Measurements from ENCODE around the gene GJA4.
"Not testable (repeated sequence)": the region's sequence is repeated elsewhere in the genome, so short reads cannot be mapped to it uniquely, and the experiment has no call there.

GJA4 gene

DNA sequence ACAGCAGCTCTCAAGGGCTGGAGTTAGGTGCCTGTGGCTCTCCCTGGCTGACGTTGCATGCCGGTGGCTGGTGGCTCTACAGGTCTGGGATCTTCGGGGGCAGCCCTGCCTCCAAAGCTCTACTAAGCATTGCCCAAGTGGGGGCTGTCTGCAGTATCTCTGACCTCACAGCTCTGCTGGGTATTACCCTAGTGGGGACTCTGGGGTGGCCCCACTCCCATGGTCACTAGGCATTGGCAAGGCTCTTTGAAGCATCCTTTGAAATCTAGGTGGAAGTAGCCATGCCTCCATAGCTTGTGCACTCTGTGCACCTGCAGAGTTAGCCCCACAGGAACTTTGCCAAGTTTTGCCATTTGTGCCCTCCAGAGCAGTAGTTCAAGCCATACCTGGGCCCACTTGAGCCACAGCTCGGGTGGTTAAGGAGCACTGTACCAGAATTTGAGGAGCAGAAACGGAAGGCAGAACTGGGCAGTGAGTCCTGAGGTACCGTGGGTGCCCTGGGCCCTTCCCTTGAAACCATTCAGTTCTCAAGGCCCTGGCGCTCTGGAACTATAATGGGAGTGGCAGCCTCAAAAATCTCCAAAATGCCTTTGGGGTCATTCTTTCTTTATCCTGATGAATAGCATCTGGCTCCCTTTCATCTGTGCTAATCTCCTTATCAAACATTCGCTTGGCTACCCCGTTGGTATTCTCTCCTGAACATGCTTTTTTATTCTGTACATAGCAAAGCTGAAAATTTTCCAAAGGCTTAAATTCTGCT is 15.4 kb downstream of the GJA4 start:
- H3K27me3 ChIP-seq (ENCODE audit: control insufficient read depth, insufficient read depth, low read length) = no peaks in the 10 kb centered on the region
- H3K27ac ChIP-seq (ENCODE audit: low read depth, low read length) = no peak overlapping the region
- H3K4me3 ChIP-seq (ENCODE audit: low read length) = no peak overlapping the region
- H3K9ac ChIP-seq (ENCODE audit: low read length) = no peak overlapping the region
- H3K4me1 ChIP-seq (ENCODE audit: control insufficient read depth, insufficient read depth, low read length) = no peaks in the 10 kb centered on the region
- no peaks in the 10 kb centered on the region for H3K36me3 ChIP-seq (ENCODE audit: control insufficient read depth, insufficient read depth, low read length)

DNA sequence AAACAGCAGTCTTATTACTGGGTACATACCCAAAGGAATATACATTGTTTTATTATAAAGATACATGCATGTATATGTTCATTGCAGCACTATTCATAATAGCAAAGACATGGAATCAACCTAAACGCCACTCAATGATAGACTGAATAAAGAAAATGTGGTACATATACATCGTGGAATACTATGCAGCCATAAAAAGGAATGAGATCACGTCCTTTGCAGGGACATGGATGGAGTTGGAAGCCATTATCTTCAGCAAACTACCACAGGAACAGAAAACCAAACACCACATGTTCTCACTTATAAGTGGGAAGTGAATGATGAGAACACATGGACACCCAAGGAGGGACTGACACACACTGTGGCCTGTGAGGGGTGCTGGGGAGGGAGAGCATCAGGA is 18.0 kb downstream of the GJA4 start:
- H3K9ac ChIP-seq (ENCODE audit: low read length); H3K27me3 ChIP-seq (ENCODE audit: control insufficient read depth, insufficient read depth, low read length); H3K4me1 ChIP-seq (ENCODE audit: control insufficient read depth, insufficient read depth, low read length); H3K27ac ChIP-seq (ENCODE audit: low read depth, low read length); H3K36me3 ChIP-seq (ENCODE audit: control insufficient read depth, insufficient read depth, low read length); H3K4me3 ChIP-seq (ENCODE audit: low read length): not testable (repeated sequence)

DNA sequence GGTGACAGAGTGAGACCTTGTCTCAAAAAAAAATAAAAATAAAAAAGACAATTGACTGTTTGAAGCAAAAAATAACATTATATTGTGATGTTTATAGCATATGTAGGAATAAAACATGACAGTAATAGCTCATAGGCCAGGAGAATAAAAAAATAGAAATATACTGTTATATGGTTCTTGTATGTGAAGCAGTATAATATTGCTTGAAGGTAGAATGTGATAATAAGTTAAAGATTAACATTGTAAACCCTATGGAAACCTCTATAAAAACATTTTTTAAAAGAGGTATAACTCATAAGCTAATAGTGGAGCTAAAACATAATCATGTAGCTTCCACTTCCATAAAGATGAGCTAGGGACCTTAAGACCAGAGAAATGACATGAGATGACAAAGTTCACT is 23.5 kb downstream of the GJA4 start:
- no peak overlapping the region for H3K4me3 ChIP-seq (ENCODE audit: low read length)
- no peaks in the 10 kb centered on the region for H3K27me3 ChIP-seq (ENCODE audit: control insufficient read depth, insufficient read depth, low read length)
- no peaks in the 10 kb centered on the region for H3K36me3 ChIP-seq (ENCODE audit: control insufficient read depth, insufficient read depth, low read length)
- no peak overlapping the region for H3K27ac ChIP-seq (ENCODE audit: low read depth, low read length)
- no peaks in the 10 kb centered on the region for H3K4me1 ChIP-seq (ENCODE audit: control insufficient read depth, insufficient read depth, low read length)
- no peak overlapping the region for H3K9ac ChIP-seq (ENCODE audit: low read length)

DNA sequence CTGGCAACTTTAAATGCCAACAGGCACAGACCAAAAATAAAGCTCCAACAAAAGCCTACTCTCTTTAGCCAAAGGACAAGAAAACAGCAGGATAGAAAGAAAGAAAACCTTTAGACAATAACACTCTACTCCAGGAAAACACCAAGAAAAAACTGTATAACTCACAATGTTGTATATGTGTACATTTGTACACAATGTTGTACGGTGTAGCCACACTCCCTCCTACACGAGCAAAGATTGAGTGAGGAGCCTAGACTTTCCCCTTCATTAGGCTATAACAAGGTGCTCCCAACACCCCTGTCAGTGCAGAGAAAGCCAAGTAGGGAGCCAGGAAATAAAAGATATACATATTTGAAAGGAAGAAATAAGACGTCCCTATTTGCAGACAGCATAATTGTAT is 24.0 kb downstream of the GJA4 start:
- no peaks in the 10 kb centered on the region for H3K27me3 ChIP-seq (ENCODE audit: control insufficient read depth, insufficient read depth, low read length)
- no peak overlapping the region for H3K27ac ChIP-seq (ENCODE audit: low read depth, low read length)
- H3K36me3 ChIP-seq (ENCODE audit: control insufficient read depth, insufficient read depth, low read length) = no peaks in the 10 kb centered on the region
- no peaks in the 10 kb centered on the region for H3K4me1 ChIP-seq (ENCODE audit: control insufficient read depth, insufficient read depth, low read length)
- H3K9ac ChIP-seq (ENCODE audit: low read length) = no peak overlapping the region
- no peak overlapping the region for H3K4me3 ChIP-seq (ENCODE audit: low read length)

DNA sequence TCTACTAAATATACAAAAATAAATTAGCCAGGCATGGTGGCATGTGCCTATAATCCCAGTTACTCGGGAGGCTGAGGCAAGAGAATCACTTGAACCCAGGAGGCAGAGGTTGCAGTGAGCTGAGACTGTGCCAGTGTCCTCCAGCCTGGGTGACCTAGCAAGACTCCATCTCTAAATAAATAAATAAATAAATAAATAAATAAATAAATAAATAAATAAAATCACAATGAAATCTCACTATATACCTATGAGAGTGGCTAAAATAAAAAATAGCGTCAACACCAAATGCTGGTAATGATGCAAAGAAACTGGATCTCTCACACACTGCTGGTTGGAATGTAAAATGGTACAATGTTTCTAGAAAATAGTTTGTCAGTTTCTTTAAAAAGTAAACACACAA is 26.1 kb downstream of the GJA4 start:
- H3K27me3 ChIP-seq (ENCODE audit: control insufficient read depth, insufficient read depth, low read length); H3K4me3 ChIP-seq (ENCODE audit: low read length); H3K36me3 ChIP-seq (ENCODE audit: control insufficient read depth, insufficient read depth, low read length); H3K9ac ChIP-seq (ENCODE audit: low read length); H3K4me1 ChIP-seq (ENCODE audit: control insufficient read depth, insufficient read depth, low read length); H3K27ac ChIP-seq (ENCODE audit: low read depth, low read length): not testable (repeated sequence)

DNA sequence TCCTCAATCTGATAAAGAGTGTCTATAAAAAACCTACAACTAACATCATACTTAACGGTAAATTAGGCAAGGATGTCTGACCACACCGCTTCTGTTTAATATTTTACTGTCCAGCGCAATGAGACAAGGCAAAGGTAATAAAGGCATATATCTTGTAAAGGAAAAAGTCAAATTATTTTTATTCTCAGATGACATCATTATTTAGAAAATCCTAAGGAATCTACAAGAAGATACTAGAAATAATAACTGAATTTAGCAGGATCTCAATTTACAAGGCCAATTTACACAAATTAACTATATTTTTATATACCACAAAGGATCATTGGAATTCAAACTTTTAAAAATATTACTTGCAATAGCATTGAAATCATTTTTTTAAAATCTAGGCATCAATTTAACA is 29.4 kb downstream of the GJA4 start:
- Histone ChIP-seq H3K27ac (ENCODE audit: low read depth, low read length) (no peak overlapping the region), H3K36me3 (ENCODE audit: control insufficient read depth, insufficient read depth, low read length) (peaks cover 2% of the 10 kb centered on the region), H3K27me3 (ENCODE audit: control insufficient read depth, insufficient read depth, low read length) (no peaks in the 10 kb centered on the region), H3K9ac (ENCODE audit: low read length) (no peak overlapping the region), H3K4me3 (ENCODE audit: low read length) (no peak overlapping the region), H3K4me1 (ENCODE audit: control insufficient read depth, insufficient read depth, low read length) (no peaks in the 10 kb centered on the region)

DNA sequence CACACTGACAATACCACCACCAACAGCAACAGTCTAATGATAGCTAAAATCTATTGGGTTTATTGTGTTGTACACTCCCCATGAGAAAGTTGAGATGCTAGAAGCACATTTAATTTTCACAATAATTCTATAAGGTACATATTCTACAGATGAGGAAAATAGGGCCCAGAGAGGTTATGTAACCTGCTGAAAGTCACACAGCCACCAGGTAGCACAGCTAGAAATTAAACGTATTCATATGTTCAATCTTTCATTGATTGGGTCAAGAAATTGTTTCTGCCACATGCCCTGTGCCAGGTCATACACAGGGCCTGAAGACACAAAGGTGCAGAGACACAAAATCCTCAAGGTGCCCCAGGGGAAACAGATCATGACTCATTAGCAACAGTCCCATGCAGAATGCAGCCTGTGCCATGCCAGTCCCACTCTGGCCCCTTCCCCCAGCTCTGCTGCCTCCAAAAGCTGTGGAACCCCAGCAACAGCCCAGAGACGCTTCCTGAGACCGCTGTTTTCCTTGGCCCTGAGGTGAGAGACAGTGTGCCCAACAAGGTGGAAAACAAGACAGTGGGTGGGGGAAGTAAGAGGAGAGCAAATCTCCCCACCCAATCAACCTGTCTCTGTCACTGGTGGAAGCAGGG is 32.1 kb downstream of the GJA4 start:
- no peak overlapping the region for H3K4me3 ChIP-seq (ENCODE audit: low read length)
- H3K4me1 ChIP-seq (ENCODE audit: control insufficient read depth, insufficient read depth, low read length) = no peaks in the 10 kb centered on the region
- no peaks in the 10 kb centered on the region for H3K27me3 ChIP-seq (ENCODE audit: control insufficient read depth, insufficient read depth, low read length)
- H3K9ac ChIP-seq (ENCODE audit: low read length) = no peak overlapping the region
- peaks cover 2% of the 10 kb centered on the region for H3K36me3 ChIP-seq (ENCODE audit: control insufficient read depth, insufficient read depth, low read length)
- H3K27ac ChIP-seq (ENCODE audit: low read depth, low read length) = no peak overlapping the region

DNA sequence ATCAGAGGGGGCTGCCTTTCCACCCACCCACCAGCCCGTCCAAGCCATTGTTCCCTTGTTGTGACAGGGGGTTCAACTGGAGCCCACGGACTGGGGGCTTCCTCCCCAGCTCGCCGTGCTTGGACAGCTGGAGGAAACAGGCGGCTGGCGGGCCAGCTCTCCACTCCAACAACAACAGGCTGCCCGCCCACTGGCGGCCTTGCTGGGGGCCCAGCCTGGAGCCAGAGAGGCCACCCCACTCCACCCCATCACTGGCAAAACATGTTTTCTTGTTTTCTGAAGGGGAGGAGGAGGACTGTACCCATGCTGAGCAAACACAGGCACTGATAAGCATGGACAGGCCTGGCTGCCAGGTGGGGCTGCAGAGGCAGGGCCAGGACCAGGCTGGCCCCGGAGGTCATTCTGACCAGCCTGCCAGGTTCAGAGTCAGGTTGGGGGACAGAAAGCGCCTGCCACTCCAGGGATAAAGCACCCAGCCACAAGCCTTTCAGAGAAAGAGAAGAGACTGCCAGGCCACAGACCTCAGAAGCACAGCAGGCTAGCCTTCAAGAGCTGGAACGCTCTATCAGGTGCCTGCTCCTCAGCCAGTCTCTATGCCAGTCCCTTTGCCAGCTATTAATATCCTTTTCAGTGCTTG is 32.8 kb downstream of the GJA4 start:
- Histone ChIP-seq H3K4me3 (ENCODE audit: low read length) (no peak overlapping the region), H3K27me3 (ENCODE audit: control insufficient read depth, insufficient read depth, low read length) (no peaks in the 10 kb centered on the region), H3K9ac (ENCODE audit: low read length) (no peak overlapping the region), H3K4me1 (ENCODE audit: control insufficient read depth, insufficient read depth, low read length) (no peaks in the 10 kb centered on the region), H3K27ac (ENCODE audit: low read depth, low read length) (no peak overlapping the region), H3K36me3 (ENCODE audit: control insufficient read depth, insufficient read depth, low read length) (peaks cover 2% of the 10 kb centered on the region)

DNA sequence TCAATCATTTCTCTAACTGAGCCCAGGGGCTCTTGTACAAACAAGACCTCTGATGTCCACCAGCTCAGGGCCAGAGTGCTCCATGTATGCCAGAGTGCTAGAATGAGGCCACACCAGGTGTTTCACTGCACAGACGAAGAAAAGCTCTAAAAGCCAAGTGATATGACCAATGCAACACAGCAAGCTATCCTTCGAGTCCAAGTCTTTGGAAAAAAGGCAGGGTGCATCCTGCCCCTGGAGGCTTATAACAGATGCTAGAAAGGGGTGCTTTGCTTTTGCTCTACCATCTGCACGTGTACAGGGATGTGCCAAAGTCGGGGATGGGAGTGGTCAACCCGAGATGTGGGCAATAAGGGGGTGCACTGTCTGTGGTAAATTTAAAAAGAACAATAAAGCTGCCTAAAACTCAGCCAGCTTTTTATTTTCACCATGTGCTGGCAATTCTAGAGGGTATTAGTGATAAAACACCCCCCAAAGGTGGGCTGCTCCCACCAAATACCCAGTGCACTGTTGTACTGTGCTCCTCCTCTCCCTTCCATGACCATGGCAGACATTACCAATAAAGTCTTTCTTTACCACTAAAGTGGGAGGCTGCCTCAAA is 34.6 kb downstream of the GJA4 start:
- H3K4me1 ChIP-seq (ENCODE audit: control insufficient read depth, insufficient read depth, low read length) = no peaks in the 10 kb centered on the region
- no peak overlapping the region for H3K4me3 ChIP-seq (ENCODE audit: low read length)
- H3K36me3 ChIP-seq (ENCODE audit: control insufficient read depth, insufficient read depth, low read length) = peaks cover 2% of the 10 kb centered on the region
- H3K27me3 ChIP-seq (ENCODE audit: control insufficient read depth, insufficient read depth, low read length) = no peaks in the 10 kb centered on the region
- no peak overlapping the region for H3K9ac ChIP-seq (ENCODE audit: low read length)
- no peak overlapping the region for H3K27ac ChIP-seq (ENCODE audit: low read depth, low read length)

DNA sequence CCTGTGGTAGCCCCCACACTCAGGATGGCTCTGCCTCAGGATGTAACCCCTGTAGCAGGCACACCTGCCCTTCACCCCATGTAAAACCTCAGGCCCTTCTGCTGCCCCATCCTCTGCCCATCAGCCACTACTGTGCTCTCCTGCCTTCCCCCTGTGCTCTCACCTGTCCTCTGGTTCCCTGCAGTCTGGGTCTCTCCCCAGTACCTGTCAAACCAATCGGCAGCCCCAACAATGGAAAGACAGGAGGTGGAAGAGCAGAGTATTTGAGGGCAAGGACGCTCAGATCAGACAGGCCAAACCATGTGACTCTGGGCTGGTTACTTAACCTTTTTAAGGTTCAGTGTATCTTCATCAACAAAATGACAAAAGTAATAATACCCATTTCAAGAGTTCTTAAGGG is 35.8 kb downstream of the GJA4 start:
- no peaks in the 10 kb centered on the region for H3K4me1 ChIP-seq (ENCODE audit: control insufficient read depth, insufficient read depth, low read length)
- H3K4me3 ChIP-seq (ENCODE audit: low read length) = no peak overlapping the region
- no peak overlapping the region for H3K27ac ChIP-seq (ENCODE audit: low read depth, low read length)
- H3K9ac ChIP-seq (ENCODE audit: low read length) = no peak overlapping the region
- no peaks in the 10 kb centered on the region for H3K27me3 ChIP-seq (ENCODE audit: control insufficient read depth, insufficient read depth, low read length)
- H3K36me3 ChIP-seq (ENCODE audit: control insufficient read depth, insufficient read depth, low read length) = peaks cover 2% of the 10 kb centered on the region

DNA sequence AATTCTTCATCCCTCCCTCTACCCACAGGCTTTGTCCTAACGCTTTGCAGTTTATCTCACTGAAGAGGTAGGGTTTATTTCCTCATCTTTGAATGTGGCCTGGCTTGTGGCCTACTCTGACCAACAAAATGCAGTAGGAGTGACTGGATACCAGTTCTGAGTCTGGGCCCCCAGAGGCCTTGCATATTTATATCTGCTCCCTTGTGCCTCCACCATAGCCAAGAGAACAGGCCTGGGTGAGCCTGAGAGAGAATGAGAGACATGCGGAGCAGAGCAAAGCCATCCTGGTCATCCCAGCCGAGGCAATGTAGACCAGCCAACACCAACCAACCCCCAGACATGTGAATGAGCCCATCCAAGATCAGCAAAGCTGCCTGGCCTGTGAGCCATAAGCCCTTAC is 36.5 kb downstream of the GJA4 start:
- H3K36me3 ChIP-seq (ENCODE audit: control insufficient read depth, insufficient read depth, low read length) = no peaks in the 10 kb centered on the region
- no peak overlapping the region for H3K4me3 ChIP-seq (ENCODE audit: low read length)
- no peak overlapping the region for H3K27ac ChIP-seq (ENCODE audit: low read depth, low read length)
- no peaks in the 10 kb centered on the region for H3K4me1 ChIP-seq (ENCODE audit: control insufficient read depth, insufficient read depth, low read length)
- H3K9ac ChIP-seq (ENCODE audit: low read length) = no peak overlapping the region
- no peaks in the 10 kb centered on the region for H3K27me3 ChIP-seq (ENCODE audit: control insufficient read depth, insufficient read depth, low read length)

DNA sequence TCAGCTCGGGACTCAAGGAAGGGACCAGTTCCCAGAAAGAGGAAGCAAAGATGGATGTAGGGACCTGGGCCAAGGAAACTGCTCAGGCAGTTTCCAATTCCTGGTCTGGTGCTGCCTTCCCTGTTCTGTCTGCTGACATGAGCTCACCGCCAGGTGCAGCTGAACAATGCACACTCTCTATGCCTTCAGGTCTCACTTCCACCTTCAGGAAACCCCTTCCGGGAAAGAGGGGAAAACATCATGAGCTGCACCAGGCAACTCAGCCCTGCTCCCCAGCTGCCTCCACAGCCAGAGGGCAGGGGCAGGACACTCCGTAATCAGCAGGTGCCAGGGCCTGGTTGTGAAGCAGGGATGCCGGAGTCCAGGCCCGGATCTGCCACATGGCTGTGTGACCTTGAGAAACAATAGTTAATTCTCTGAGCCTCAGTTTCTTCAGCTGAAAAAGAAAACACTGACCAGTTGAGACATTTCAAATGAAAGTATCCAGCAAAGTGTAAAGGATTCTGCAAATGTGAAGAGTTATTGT is 39.0 kb downstream of the GJA4 start:
- no peaks in the 10 kb centered on the region for H3K4me1 ChIP-seq (ENCODE audit: control insufficient read depth, insufficient read depth, low read length)
- no peak overlapping the region for H3K27ac ChIP-seq (ENCODE audit: low read depth, low read length)
- H3K4me3 ChIP-seq (ENCODE audit: low read length) = no peak overlapping the region
- no peaks in the 10 kb centered on the region for H3K36me3 ChIP-seq (ENCODE audit: control insufficient read depth, insufficient read depth, low read length)
- H3K9ac ChIP-seq (ENCODE audit: low read length) = no peak overlapping the region
- no peaks in the 10 kb centered on the region for H3K27me3 ChIP-seq (ENCODE audit: control insufficient read depth, insufficient read depth, low read length)

Measured in rectal smooth muscle tissue (tissue), 1 donor.